Activated T-helper 1 cell treated with anti-CD3 and anti-CD28 coated beads, Interleukin-2, amount 50 U/mL, for 16 hours (primary cell): ENCODE measurements around the gene CRB3.
"Not testable (repeated sequence)": the region's sequence is repeated elsewhere in the genome, so short reads cannot be mapped to it uniquely, and the experiment has no call there.

ENCODE experiments used
- DNase-seq, 2 donors: peaks; one replicate each; pipeline ENCODE4 v3.0.0-alpha.2; 2020; ENCODE audit warnings: low read depth in 1 of 2, low spot score in 1 of 2

Gene CRB3

GRCh38 chr19:6491802-6492592 is 27.9 kb downstream of the CRB3 start:
- no peak for DNase-seq

- DNase-seq, result no peak
These were observed 30.5 kb downstream of the CRB3 start for GRCh38 chr19:6494438-6495036.

DNA sequence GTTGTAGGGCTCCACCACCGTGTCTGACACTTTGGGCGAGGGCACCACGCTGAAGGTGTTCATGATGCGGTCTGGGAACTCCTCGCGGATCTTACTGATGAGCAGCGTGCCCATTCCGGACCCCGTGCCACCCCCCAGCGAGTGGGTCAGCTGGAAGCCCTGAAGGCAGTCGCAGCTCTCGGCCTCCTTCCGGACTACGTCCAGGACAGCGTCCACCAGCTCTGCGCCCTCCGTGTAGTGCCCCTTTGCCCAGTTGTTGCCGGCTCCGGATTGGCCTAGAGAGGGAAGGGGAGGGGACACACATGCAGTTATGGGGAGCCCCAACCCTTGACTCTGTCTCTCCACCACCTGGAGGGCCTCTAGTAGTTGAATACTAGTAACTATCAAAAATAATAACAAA is 31.9 kb downstream of the CRB3 start:
- no peak for DNase-seq

DNA sequence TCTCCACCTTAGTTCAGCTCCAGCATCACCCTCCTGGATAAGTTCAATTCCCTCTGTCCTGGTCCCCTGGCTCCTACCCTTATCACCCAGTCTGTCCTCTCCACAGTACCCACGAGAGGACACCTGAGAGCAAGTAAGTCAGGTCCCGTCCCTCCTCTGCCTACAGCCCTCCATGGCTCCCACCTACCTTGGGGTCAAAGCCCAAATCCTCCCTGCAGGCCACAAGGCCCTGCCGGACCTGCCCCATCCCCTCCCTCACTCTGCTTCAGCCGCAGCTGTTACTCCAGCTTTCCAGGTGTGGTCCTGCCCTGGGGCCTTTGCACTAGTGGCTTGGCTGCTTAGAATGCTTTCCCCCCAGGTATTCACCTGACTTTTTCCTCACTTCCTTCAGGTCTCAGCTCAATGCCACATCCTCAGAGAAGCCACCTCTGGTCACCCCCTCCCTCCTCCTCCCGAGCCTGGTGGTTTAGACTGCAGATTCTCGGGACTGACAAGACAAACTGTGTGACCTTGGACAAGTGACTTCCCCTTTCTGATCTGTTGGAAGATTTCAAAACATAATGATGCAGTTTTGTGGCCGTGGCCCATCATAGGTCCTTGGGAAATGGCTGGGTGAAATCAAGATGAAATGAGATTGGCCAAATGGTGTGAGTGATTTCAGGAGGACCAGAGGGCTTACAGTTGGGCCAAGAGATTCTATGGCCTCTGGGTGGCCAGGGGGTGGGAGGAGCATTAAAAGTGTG is 34.4 kb downstream of the CRB3 start:
- no peak for DNase-seq

DNA sequence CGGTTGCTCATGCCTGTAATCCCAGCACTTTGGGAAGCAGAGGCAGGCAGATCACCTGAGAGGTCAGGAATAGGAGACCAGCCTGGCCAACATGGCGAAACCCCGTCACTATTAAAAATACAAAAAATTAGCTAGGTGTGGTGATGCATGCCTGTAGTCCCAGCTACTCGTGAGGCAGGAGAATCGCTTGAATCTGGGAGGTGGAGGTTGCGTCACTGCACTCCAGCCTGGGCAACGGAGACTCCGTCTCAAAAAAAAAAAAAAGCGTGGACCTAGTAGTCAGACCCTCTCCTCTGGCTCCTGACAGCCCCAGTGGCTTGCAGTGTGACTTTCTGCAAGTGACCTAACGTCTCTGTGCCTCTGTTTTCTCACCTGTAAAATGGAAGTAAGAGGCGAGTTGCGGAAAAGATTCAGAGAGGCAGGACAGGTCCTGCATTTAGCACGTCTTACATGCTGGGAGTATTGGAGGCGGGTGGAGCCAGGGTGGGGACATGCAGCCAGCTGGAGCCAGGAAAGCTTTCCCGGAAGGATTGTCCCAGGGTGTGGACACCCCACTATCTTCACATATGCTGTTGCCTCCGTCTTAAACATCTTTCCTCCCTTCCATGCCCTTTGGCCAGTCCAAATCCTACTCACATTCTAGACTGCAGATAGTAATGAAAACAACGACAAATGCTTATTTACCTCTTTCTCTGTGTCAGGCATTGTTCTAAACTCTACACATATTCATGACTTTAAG is 35.1 kb downstream of the CRB3 start:
- DNase-seq, result no peak

DNA sequence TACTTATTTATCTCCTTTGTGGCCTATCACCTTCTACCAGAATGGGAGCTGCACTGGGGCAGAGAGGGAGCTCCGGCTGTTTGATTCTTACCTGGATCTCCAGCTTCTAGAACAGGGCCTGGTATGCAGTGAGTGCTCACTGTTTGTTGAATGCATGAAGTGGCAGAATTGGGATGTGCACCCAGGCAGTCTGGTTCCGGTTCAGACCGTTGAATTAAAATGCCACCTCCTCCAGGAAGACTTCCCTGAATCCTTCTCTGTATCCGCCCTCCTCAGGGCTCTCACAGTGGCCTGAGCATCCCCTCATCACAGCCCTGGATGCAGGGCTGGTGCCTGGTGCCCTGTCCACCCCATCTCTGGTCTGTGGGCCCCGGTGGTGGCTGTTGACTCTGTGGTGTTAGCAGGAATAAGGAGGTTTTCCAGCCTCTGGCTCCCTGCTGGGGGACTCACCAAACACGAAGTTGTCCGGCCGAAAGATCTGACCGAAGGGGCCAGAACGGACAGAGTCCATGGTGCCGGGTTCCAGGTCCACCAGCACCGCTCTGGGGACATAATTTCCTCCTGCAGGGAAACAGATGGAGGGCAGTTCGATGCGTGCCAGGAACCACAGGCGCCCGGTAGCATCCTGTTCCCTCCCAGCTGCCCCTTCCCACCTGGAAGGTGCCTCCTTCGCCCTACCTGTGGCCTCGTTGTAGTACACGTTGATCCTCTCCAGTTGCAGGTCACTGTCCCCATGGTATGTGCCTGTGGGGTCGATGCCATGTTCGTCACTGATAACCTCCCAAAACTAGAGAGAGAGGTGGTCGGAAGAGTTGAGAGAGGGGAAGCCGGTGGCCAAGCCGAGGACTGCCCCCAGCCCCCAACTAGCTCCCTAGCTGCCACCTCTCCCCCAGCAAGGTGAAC is 37.0 kb downstream of the CRB3 start:
- DNase-seq, result no peak

GRCh38 chr19:6501740-6502648 is 37.9 kb downstream of the CRB3 start, which contains the start of gene TUBB4A:
TSS of gene TUBB4A (minus strand) at chr19:6502309. CDS start at chr19:6502212, 97 bp downstream.
- no peak for DNase-seq

- no peak for DNase-seq
These were observed 39.5 kb downstream of the CRB3 start for GRCh38 chr19:6503407-6504201.

- DNase-seq, result not testable (repeated sequence)
These were observed 44.1 kb downstream of the CRB3 start for GRCh38 chr19:6508028-6508771.

GRCh38 chr19:6509118-6509971 is 45.3 kb downstream of the CRB3 start:
- no peak for DNase-seq

DNA sequence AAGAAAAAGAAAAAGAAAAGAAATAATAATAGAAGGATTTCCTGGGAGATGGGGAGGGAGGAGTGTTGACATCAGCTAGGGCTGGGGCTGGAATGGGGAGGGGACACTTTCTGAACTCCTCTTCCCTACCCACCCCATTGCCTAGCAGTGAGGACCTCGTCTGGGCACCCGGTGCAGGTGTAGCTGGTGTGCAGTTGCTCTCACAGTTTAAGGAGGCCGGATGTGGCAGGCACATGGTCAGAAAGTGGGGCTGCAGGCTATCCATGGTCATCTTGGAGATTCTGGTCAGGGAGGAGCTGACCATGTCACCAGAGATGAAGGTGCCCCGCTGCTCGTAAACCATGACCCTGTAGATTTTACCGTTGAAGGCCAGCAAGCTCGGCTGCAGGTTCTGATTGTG is 46.5 kb downstream of the CRB3 start:
- no peak for DNase-seq

GRCh38 chr19:6514089-6514488 is 50.0 kb downstream of the CRB3 start:
- no peak for DNase-seq

DNA sequence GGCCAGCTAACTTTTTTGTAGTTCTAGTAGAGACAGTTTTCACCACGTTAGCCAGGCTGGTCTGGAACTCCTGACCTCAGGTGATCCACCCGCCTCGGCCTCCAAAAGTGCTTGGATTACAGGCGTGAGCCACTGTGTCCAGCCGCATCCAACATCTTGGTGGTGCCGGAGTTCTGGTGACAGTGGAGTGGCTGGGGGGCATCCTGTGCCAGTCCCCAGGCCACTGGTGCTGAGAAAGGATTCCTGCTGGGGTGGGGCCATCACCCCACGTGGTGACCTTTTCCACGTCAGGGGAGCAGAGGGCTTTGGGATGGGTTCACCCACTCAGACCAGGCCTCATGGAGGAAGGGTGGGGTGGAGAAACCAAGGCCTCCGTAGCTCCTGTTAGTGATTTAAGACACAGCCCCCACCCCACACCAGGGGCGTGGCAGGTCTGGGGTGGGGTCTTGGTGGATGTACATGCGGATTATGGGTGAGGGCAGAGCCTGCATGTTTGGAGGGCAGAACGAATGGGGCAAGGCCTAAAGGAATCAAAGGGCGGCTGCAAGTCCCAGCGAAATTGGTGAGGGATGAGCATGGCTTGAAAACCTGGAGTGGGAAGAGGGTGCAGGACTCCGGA is 51.0 kb downstream of the CRB3 start:
- DNase-seq, result no peak

- peak; percentile 17 to 23 for DNase-seq
These were observed 52.1 kb downstream of the CRB3 start for GRCh38 chr19:6516018-6516658.
